OCI-LY3 (cell line): ENCODE results near the gene LINGO1.

Experiments used
- H2AFZ ChIP-seq: fragments of 200-600, 300-600 bp; shearing (Covaris generic); 2 replicates; pipeline ENCODE4 v1.6.0; 2014; ENCODE audit warnings: antibody characterized with exemption, low read depth, low read length
- H3K27ac ChIP-seq: fragments of 200-600, 300-600 bp; sonication (generic); 2 replicates; pipeline ENCODE4 v1.5.1; 2014; ENCODE audit warnings: mild to moderate bottlenecking, low read length, moderate library complexity, mixed read lengths
- H3K27me3 ChIP-seq: fragments of 200-600, 300-600 bp; sonication (generic); 2 replicates; pipeline ENCODE4 v1.6.1; 2014; ENCODE audit warnings: low read depth, low read length, mixed read lengths
- H3K36me3 ChIP-seq: fragments of 200-600, 300-600 bp; sonication (generic); replicated peaks from 2 replicates; pipeline ENCODE3; 2014; ENCODE audit warnings: low read depth, low read length, mixed read lengths
- H3K4me1 ChIP-seq: fragments of 300-600, 200-600 bp; sonication (generic); 2 replicates; pipeline ENCODE4 v1.6.1; 2014; ENCODE audit warnings: low read length, mixed read lengths
- H3K4me2 ChIP-seq: fragments of 200-600, 300-600 bp; sonication (generic); 2 replicates; pipeline ENCODE4 v1.6.1; 2014; ENCODE audit warnings: low read length, mixed read lengths
- H3K4me3 ChIP-seq: fragments of 300-600, 200-600 bp; sonication (generic); 2 replicates; pipeline ENCODE4 v1.5.1; 2014; ENCODE audit warnings: antibody characterized with exemption, mild to moderate bottlenecking, low read length, moderate library complexity
- H3K79me2 ChIP-seq: fragments of 300-600, 200-600 bp; shearing (Covaris generic); 2 replicates; pipeline ENCODE4 v1.6.1; 2014; ENCODE audit warnings: mild to moderate bottlenecking, low read length, mixed read lengths
- H3K9ac ChIP-seq: fragments of 300-600, 200-600 bp; shearing (Covaris generic); 2 replicates; pipeline ENCODE4 v1.6.0; 2014; ENCODE audit warnings: mild to moderate bottlenecking, low read length, moderate library complexity
- H3K9me3 ChIP-seq: fragments of 200-600, 300-600 bp; shearing (Covaris generic); 2 replicates; pipeline ENCODE4 v1.6.1; 2014; ENCODE audit warnings: low read length, mixed read lengths; ENCODE audit not compliant: insufficient read depth
- H4K20me1 ChIP-seq: fragments of 200-600, 300-600 bp; sonication (generic); 2 replicates; pipeline ENCODE4 v1.6.1; 2016; ENCODE audit warnings: low read length, mixed read lengths; ENCODE audit not compliant: insufficient read depth
- CTCF ChIP-seq: fragments of 200-600, 300-600 bp; sonication (generic); IDR thresholded peaks from 2 replicates; pipeline ENCODE4 v1.5.1; 2014; ENCODE audit warnings: antibody characterized with exemption, low read length, low read depth
- EZH2phosphoT487 ChIP-seq: fragments of 200-600 bp; shearing (Covaris generic); IDR thresholded peaks from 2 replicates; pipeline ENCODE4 v1.6.1; 2018; ENCODE audit warnings: antibody characterized with exemption, mixed run types, low read depth

Gene LINGO1

GRCh38 chr15:77658304-77658703, 25.6 kb upstream of the LINGO1 start:
- Histone ChIP-seq H3K4me1 (peaks cover 15% of the 10 kb centered on the region; the same call in 1 of the 2 replicates), H3K9me3 (no peaks in the 10 kb centered on the region), H3K27me3 (peaks cover 43% of the 10 kb centered on the region), H3K4me3 (no peak overlapping the region), H3K79me2 (no peaks in the 10 kb centered on the region), H3K36me3 (no peaks in the 10 kb centered on the region), H2AFZ (no peak overlapping the region), H4K20me1 (no peaks in the 10 kb centered on the region), H3K27ac (no peak overlapping the region), H3K4me2 (no peak overlapping the region), H3K9ac (no peak overlapping the region)
- no peak for TF ChIP-seq EZH2phosphoT487
- TF ChIP-seq CTCF = no peak

- TF ChIP-seq EZH2phosphoT487 (no peak), CTCF (no peak)
- Histone ChIP-seq H3K9ac (no peak overlapping the region), H3K79me2 (no peaks in the 10 kb centered on the region), H2AFZ (no peak overlapping the region), H3K4me2 (no peak overlapping the region), H3K27me3 (peaks cover 43% of the 10 kb centered on the region), H4K20me1 (no peaks in the 10 kb centered on the region), H3K4me3 (no peak overlapping the region), H3K9me3 (no peaks in the 10 kb centered on the region), H3K4me1 (peaks cover 15% of the 10 kb centered on the region; the same call in 1 of the 2 replicates), H3K27ac (no peak overlapping the region), H3K36me3 (no peaks in the 10 kb centered on the region)
Measured at GRCh38 chr15:77657634-77658238, 25.0 kb upstream of the LINGO1 start.

GRCh38 chr15:77656294-77656693, 23.6 kb upstream of the LINGO1 start:
- Histone ChIP-seq H3K9me3 (no peaks in the 10 kb centered on the region), H3K79me2 (no peaks in the 10 kb centered on the region), H3K4me3 (peak overlapping the region; percentile 42), H3K36me3 (no peaks in the 10 kb centered on the region), H2AFZ (0 out of 2 replicates have a peak overlapping the region, but pooled peaks have one; percentile 29), H3K27me3 (peaks cover 45% of the 10 kb centered on the region), H3K4me2 (peak overlapping the region; percentile 37), H3K9ac (no peak overlapping the region), H3K4me1 (peaks cover 15% of the 10 kb centered on the region; the same call in 1 of the 2 replicates), H4K20me1 (no peaks in the 10 kb centered on the region), H3K27ac (no peak overlapping the region)
- TF ChIP-seq EZH2phosphoT487 (no peak), CTCF (no peak)

GRCh38 chr15:77654975-77655374, 22.3 kb upstream of the LINGO1 start:
- Histone ChIP-seq H2AFZ (no peak overlapping the region), H3K4me3 (no peak overlapping the region), H3K9ac (no peak overlapping the region), H3K36me3 (no peaks in the 10 kb centered on the region), H3K9me3 (no peaks in the 10 kb centered on the region), H3K27ac (no peak overlapping the region), H3K4me1 (peaks cover 12% of the 10 kb centered on the region; the same call in 1 of the 2 replicates), H4K20me1 (no peaks in the 10 kb centered on the region), H3K4me2 (no peak overlapping the region), H3K79me2 (no peaks in the 10 kb centered on the region), H3K27me3 (peaks cover 48% of the 10 kb centered on the region)
- TF ChIP-seq CTCF (peak; percentile 46), EZH2phosphoT487 (no peak)
